ENCODE results near the gene GPR32.

GPR32 gene

DNA sequence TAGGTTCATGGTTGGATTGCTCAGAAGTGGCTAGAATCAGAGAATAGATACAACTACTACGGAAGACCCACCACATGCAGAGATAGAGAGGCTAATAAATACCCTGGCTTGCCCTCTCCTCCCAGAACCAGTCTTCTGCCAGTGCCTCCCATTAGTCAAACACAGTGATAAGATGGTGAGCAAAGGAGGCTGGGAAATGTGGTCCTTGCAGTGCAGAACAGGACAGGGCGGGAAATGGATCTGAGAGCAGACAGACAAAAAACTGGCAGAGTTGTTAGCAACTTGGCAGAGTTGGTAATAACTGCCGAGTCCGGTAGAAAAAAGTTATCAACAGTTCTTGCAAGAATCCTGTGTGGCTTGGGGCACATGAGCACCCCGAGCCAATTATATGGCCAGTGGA lies 44.6 kb downstream of the GPR32 start:
- H3K9me3 ChIP-seq (ENCODE audit: insufficient read depth, low read length): no peaks in the 10 kb centered on the region
- H3K9ac ChIP-seq (ENCODE audit: low read length): no peak overlapping the region
- H3K36me3 ChIP-seq (ENCODE audit: low read length): no peaks in the 10 kb centered on the region
- no peaks in the 10 kb centered on the region for H3K27me3 ChIP-seq (ENCODE audit: low read length)
- H3F3A ChIP-seq (ENCODE audit: insufficient read depth): no peaks in the 10 kb centered on the region
- no peaks in the 10 kb centered on the region for H3K9me2 ChIP-seq (replicated peaks; ENCODE audit: insufficient read depth, low read length)
- H4K20me1 ChIP-seq (ENCODE audit: low read depth, low read length): no peaks in the 10 kb centered on the region
- no peak overlapping the region for H3K27ac ChIP-seq (ENCODE audit: low read depth, low read length)
- no peak for TF ChIP-seq EZH2phosphoT487 (conservative IDR thresholded peaks at IDR 0.05; ENCODE audit: low read length)
- TF ChIP-seq, protein P1, sequence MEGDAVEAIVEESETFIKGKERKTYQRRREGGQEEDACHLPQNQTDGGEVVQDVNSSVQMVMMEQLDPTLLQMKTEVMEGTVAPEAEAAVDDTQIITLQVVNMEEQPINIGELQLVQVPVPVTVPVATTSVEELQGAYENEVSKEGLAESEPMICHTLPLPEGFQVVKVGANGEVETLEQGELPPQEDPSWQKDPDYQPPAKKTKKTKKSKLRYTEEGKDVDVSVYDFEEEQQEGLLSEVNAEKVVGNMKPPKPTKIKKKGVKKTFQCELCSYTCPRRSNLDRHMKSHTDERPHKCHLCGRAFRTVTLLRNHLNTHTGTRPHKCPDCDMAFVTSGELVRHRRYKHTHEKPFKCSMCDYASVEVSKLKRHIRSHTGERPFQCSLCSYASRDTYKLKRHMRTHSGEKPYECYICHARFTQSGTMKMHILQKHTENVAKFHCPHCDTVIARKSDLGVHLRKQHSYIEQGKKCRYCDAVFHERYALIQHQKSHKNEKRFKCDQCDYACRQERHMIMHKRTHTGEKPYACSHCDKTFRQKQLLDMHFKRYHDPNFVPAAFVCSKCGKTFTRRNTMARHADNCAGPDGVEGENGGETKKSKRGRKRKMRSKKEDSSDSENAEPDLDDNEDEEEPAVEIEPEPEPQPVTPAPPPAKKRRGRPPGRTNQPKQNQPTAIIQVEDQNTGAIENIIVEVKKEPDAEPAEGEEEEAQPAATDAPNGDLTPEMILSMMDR (IDR thresholded peaks at IDR 0.05; ENCODE audit: insufficient read depth, low read length, poor library complexity, severe bottlenecking): no peak
- no peak overlapping the region for H3K4me3 ChIP-seq (ENCODE audit: insufficient read depth, low read length, poor library complexity, severe bottlenecking)
- H3K79me2 ChIP-seq (ENCODE audit: insufficient read depth, low read length): no peaks in the 10 kb centered on the region
- H2AFZ ChIP-seq (ENCODE audit: low read depth, low read length, severe bottlenecking): no peak overlapping the region
- no peak overlapping the region for H3K4me2 ChIP-seq (ENCODE audit: low read depth, low read length, poor library complexity, severe bottlenecking)

DNA sequence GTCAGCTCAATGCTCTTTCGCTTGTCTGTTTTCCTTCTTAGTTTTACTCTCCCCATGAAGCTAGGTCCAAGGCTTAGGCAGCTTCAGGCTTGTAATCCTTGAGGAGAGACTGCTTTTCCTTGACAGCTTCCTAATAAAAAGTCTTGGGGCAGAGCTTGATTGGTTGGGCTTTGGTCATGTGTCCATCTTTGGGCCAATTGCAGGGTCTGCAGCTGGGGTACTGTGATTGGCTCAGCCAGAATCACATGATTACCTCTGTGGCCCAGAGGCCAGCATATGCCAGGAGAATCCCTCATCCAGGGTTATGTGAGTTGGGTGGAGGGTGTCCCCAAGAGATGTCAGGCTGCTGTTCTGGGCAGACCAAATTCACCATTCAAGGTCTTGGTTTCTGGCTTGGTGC lies 45.2 kb downstream of the GPR32 start:
- H2AFZ ChIP-seq (ENCODE audit: low read depth, low read length, severe bottlenecking): no peak overlapping the region
- no peaks in the 10 kb centered on the region for H3K36me3 ChIP-seq (ENCODE audit: low read length)
- no peaks in the 10 kb centered on the region for H3K79me2 ChIP-seq (ENCODE audit: insufficient read depth, low read length)
- H4K20me1 ChIP-seq (ENCODE audit: low read depth, low read length): no peaks in the 10 kb centered on the region
- no peak overlapping the region for H3K9ac ChIP-seq (ENCODE audit: low read length)
- TF ChIP-seq, protein P1 (IDR thresholded peaks at IDR 0.05; ENCODE audit: insufficient read depth, low read length, poor library complexity, severe bottlenecking): no peak
- no peak for TF ChIP-seq EZH2phosphoT487 (conservative IDR thresholded peaks at IDR 0.05; ENCODE audit: low read length)
- H3K27ac ChIP-seq (ENCODE audit: low read depth, low read length): no peak overlapping the region
- H3K9me2 ChIP-seq (replicated peaks; ENCODE audit: insufficient read depth, low read length): no peaks in the 10 kb centered on the region
- H3K27me3 ChIP-seq (ENCODE audit: low read length): no peaks in the 10 kb centered on the region
- no peak overlapping the region for H3K4me2 ChIP-seq (ENCODE audit: low read depth, low read length, poor library complexity, severe bottlenecking)
- H3K9me3 ChIP-seq (ENCODE audit: insufficient read depth, low read length): no peaks in the 10 kb centered on the region
- H3F3A ChIP-seq (ENCODE audit: insufficient read depth): no peaks in the 10 kb centered on the region
- H3K4me3 ChIP-seq (ENCODE audit: insufficient read depth, low read length, poor library complexity, severe bottlenecking): no peak overlapping the region

DNA sequence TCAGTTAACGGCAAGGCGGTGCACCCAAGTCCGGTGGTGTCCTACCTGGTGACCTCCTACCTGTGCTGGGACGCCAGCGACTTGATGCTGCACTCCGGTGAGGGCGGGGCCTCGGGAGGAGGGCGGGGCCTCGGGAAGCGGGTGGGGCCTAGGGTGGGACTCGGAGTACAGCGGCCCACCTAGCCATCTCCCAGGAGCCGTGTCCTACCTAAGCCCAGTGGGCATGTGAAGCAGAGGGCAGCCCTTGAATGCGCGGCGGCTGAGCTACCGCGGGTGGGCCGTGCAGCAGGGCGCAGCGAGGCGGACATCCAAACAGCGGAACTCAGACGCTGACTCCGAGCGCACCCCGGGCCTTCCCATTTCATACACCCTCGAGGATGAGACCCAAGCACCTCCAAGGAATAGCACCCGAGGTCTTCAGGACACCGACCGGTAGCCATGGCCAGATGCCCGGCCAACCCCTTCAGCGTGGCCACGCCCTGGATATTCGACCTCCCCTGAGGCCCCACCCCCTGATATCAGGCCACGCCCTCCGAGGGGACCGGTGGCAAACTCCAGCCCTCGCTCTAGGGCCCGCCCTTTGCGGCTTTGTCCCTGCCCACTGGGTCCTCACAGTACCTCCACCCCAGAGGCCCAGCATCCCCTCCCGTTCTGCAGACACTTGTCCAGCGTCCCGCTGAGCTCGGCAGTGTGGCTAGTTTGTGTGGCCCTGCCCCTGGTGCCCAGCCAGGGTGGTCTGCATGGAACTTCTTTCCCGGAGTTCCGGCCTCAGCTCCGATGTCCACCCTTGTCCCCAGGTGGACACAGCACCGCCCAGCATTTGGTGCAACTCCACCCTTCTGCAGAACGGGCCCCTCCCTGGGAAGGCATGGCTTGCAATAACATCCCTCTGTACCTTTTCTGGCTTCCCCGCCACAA lies 47.9 kb downstream of the GPR32 start:
- no peaks in the 10 kb centered on the region for H4K20me1 ChIP-seq (ENCODE audit: low read depth, low read length)
- no peak overlapping the region for H3K27ac ChIP-seq (ENCODE audit: low read depth, low read length)
- no peak overlapping the region for H3K9ac ChIP-seq (ENCODE audit: low read length)
- H3K4me3 ChIP-seq (ENCODE audit: insufficient read depth, low read length, poor library complexity, severe bottlenecking): no peak overlapping the region
- H3K9me3 ChIP-seq (ENCODE audit: insufficient read depth, low read length): no peaks in the 10 kb centered on the region
- H3F3A ChIP-seq (ENCODE audit: insufficient read depth): no peaks in the 10 kb centered on the region
- no peaks in the 10 kb centered on the region for H3K36me3 ChIP-seq (ENCODE audit: low read length)
- H3K27me3 ChIP-seq (ENCODE audit: low read length): no peaks in the 10 kb centered on the region
- no peak overlapping the region for H2AFZ ChIP-seq (ENCODE audit: low read depth, low read length, severe bottlenecking)
- H3K9me2 ChIP-seq (replicated peaks; ENCODE audit: insufficient read depth, low read length): no peaks in the 10 kb centered on the region
- H3K4me2 ChIP-seq (ENCODE audit: low read depth, low read length, poor library complexity, severe bottlenecking): no peak overlapping the region
- TF ChIP-seq, protein P1 (IDR thresholded peaks at IDR 0.05; ENCODE audit: insufficient read depth, low read length, poor library complexity, severe bottlenecking): no peak
- no peak for TF ChIP-seq EZH2phosphoT487 (conservative IDR thresholded peaks at IDR 0.05; ENCODE audit: low read length)
- no peaks in the 10 kb centered on the region for H3K79me2 ChIP-seq (ENCODE audit: insufficient read depth, low read length)
